Nephron progenitor cell (in vitro differentiated cells): ENCODE measurements around the gene NDUFS2.

Source experiments
- DNase-seq: peaks from one replicate; pipeline ENCODE4 v3.0.0; 2021
- H3K27ac Mint-ChIP-seq: 2 replicates; pipeline ENCODE4 v1.8.0; 2021; ENCODE audit warnings: mild to moderate bottlenecking, moderate library complexity, mixed read lengths
- H3K27me3 Mint-ChIP-seq: 2 replicates; pipeline ENCODE4 v1.8.0; 2021; ENCODE audit warnings: mild to moderate bottlenecking, low read depth, mixed read lengths; ENCODE audit not compliant: poor library complexity
- H3K36me3 Mint-ChIP-seq: 2 replicates; pipeline ENCODE4 v1.8.0; 2021; ENCODE audit warnings: low read depth, mixed read lengths
- H3K4me1 Mint-ChIP-seq: 2 replicates; pipeline ENCODE4 v1.8.0; 2021; ENCODE audit warnings: mixed read lengths
- H3K4me3 Mint-ChIP-seq: 2 replicates; pipeline ENCODE4 v1.8.0; 2021; ENCODE audit warnings: mild to moderate bottlenecking, moderate library complexity, mixed read lengths
- H3K9me3 Mint-ChIP-seq: 2 replicates; pipeline ENCODE4 v1.8.0; 2021; ENCODE audit warnings: mild to moderate bottlenecking, moderate library complexity, mixed read lengths
- TF ChIP-seq, protein P1 (sequence below): fragments of 200-600 bp; sonication (generic); IDR thresholded peaks from 2 replicates; pipeline ENCODE4 v1.5.0; 2021; ENCODE audit warnings: antibody characterized with exemption

Gene NDUFS2

DNA sequence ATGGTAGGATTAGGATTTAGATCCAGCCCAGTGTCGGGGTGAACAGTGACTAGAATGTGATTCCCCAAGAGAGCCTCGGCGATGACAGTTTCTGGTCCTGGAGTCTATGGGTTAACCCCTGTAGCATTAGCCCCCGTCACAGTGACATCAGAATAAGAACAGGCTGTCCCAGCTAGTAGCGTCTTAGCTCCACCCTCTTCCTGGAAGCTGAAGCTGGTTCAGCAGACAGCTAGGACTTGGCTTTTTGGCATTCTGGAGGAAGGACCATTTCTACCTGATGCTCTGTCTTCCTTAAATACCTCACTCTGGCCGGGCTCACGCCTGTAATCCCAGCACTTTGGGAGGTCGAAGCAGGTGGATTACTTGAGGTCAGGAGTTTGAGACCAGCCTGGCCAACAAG is 5.0 kb downstream of the NDUFS2 start:
- no peak overlapping the region for H3K4me3 Mint-ChIP-seq
- H3K9me3 Mint-ChIP-seq, result no peaks in the 10 kb centered on the region
- peaks cover 65% of the 10 kb centered on the region for H3K36me3 Mint-ChIP-seq
- peaks cover 37% of the 10 kb centered on the region for H3K4me1 Mint-ChIP-seq
- H3K27ac Mint-ChIP-seq, result no peak overlapping the region
- DNase-seq, result no peak
- H3K27me3 Mint-ChIP-seq, result no peaks in the 10 kb centered on the region
- TF ChIP-seq, protein P1, sequence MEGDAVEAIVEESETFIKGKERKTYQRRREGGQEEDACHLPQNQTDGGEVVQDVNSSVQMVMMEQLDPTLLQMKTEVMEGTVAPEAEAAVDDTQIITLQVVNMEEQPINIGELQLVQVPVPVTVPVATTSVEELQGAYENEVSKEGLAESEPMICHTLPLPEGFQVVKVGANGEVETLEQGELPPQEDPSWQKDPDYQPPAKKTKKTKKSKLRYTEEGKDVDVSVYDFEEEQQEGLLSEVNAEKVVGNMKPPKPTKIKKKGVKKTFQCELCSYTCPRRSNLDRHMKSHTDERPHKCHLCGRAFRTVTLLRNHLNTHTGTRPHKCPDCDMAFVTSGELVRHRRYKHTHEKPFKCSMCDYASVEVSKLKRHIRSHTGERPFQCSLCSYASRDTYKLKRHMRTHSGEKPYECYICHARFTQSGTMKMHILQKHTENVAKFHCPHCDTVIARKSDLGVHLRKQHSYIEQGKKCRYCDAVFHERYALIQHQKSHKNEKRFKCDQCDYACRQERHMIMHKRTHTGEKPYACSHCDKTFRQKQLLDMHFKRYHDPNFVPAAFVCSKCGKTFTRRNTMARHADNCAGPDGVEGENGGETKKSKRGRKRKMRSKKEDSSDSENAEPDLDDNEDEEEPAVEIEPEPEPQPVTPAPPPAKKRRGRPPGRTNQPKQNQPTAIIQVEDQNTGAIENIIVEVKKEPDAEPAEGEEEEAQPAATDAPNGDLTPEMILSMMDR, result no peak

DNA sequence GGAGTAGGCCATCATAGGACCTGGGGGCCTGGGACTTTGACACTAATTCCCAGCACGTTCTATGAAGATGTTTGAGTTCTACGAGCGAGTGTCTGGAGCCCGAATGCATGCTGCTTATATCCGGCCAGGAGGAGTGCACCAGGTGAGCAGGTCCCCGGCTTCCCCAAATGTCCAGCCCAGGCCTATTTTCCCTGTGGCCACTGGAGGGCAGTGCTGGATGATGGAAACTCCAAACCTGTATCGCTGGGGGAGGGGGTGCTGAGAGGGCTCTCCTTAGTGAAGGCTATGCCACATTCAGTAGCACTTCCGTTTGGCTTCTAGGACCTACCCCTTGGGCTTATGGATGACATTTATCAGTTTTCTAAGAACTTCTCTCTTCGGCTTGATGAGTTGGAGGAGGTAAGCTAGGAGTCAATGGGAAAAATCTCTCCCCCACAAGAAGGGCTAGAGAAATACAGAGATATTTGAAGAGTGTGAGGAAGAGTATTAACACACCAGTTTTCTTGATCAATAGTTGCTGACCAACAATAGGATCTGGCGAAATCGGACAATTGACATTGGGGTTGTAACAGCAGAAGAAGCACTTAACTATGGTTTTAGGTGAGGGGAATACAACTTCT is 7.7 kb downstream of the NDUFS2 start:
- H3K27me3 Mint-ChIP-seq, result no peaks in the 10 kb centered on the region

DNA sequence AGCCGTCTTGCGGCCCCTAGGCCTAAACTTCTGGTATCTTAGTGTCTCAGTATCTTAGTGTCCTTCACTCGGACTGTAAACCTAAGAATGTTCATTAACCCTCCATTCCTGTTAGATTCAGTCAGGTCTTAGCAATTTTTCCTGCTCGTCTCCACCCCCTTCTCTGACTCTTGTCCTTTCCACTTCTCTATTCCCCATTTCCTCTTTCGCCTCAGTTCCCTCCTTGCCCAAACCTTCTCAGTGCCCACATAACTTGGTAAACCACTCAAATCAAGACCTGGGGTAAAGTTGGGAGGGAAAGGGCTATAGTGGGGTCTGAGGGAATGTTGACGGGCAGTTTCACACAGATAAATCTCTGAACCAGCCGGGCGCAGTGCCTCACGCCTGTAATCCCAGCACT is 12.2 kb downstream of the NDUFS2 start:
- TF ChIP-seq, protein P1, result no peak
- Mint-ChIP-seq H3K27me3 (no peaks in the 10 kb centered on the region), H3K4me3 (no peak overlapping the region), H3K4me1 (peaks cover 41% of the 10 kb centered on the region), H3K36me3 (peaks cover 56% of the 10 kb centered on the region), H3K9me3 (no peaks in the 10 kb centered on the region), H3K27ac (no peak overlapping the region)
- no peak for DNase-seq

More for the DNA sequence above, 7.7 kb downstream of the NDUFS2 start:
- TF ChIP-seq, protein P1, result peak; percentile 87
- Mint-ChIP-seq H3K4me1 (peaks cover 19% of the 10 kb centered on the region), H3K27ac (peak overlapping the region; percentile 66), H3K36me3 (peaks cover 78% of the 10 kb centered on the region), H3K9me3 (no peaks in the 10 kb centered on the region), H3K4me3 (no peak overlapping the region)
- DNase-seq, result peak; percentile 83

DNA sequence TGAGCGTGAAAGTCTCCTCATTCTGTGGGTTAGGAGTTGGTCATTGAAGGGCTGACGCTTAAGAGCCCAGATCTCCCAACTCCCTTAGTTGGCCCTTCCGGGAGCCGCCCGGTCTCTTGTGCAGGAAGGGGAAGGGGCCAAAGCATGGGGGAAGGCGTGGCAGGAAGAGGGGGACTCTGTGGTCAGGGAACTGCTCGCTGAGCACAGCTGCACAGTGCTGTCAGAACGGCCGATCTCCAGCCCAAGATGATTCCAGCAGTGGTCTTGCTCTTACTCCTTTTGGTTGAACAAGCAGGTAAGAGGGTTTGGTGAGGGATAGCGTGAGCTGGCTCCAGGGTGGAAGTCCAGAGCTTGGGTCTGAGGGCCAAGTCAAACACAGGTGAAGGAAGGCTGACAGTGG is 12.9 kb downstream of the NDUFS2 start, which contains the start of gene FCER1G:
Gene FCER1G (plus strand): TSS at position 220 of the 400 bp plus-strand sequence. CDS start 27 bp downstream, at position 247.
- Mint-ChIP-seq H3K27ac (no peak within 1 kb of the TSS), H3K4me1 (peaks cover 40% of the 10 kb centered on the region), H3K9me3 (no peaks in the 10 kb centered on the region), H3K36me3 (peaks cover 48% of the 10 kb centered on the region), H3K4me3 (no peak within 1 kb of the TSS), H3K27me3 (no peaks in the 10 kb centered on the region)
- TF ChIP-seq, protein P1, result no peak
- DNase-seq, result no peak

DNA sequence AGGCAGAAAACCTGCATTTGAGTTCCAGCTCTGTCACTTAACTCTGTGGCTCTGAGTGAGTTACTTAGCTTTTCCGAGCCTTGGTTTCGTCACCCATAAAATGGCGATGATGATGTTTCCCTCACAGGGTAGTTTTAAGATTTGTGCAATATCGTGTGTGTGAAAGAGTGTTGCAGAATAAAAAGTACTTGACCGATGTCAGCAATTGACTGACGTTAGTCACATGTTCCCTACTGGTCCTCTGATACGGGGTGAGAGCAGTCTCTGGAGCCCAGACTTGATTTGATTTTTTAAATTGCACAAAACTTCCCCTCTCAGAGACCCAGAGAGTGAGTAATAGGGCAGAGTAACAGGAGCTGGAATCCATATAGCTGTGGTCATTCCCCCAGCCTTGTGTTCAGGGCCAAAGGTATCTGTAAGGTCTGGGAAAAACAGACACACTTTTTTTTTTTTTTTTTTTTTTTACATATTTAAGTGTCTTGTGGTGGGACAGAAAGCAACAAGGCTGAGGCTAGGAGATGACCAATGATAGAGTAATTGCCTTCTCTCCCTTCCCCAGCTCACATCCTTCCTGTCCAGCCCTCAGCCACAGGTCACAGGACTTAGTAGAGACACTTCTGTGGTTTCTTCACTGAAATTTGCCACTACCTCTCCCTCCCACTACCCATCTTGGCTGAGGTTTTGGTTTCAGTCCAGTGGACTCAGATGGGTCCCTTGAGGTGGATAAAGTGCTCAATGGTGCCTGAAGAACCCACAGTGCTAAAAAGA is 15.0 kb downstream of the NDUFS2 start:
- Mint-ChIP-seq H3K4me1 (peaks cover 40% of the 10 kb centered on the region), H3K4me3 (no peak overlapping the region), H3K9me3 (no peaks in the 10 kb centered on the region), H3K27ac (peak overlapping the region; percentile 87), H3K27me3 (peaks cover 3% of the 10 kb centered on the region), H3K36me3 (peaks cover 28% of the 10 kb centered on the region)
- TF ChIP-seq, protein P1, result no peak
- DNase-seq, result no peak
